DND-41 (cell line): ENCODE results near the gene KBTBD4.

Source experiments
- ATAC-seq: fragments of 200-7000 bp; cut with Tn5 transposase; 3 replicates; pipeline ENCODE4 v1.9.1; 2021; ENCODE audit warnings: low read depth; ENCODE audit not compliant: insufficient read depth
- DNase-seq: peaks from one replicate; pipeline ENCODE4 v3.0.0-alpha.2; 2020
- H2AFZ ChIP-seq: 2 replicates; pipeline ENCODE4 v1.6.0; 2012; ENCODE audit warnings: low read depth, low read length
- H3K27ac ChIP-seq: 2 replicates; pipeline ENCODE4 v1.5.1; 2012; ENCODE audit warnings: low read length, inconsistent platforms
- H3K27me3 ChIP-seq: fragments of 200-600 bp; sonication (generic); 2 replicates; pipeline ENCODE4 v1.6.0; 2012; ENCODE audit warnings: low read length, mild to moderate bottlenecking, inconsistent platforms; ENCODE audit not compliant: insufficient read depth, poor library complexity
- H3K36me3 ChIP-seq: 2 replicates; pipeline ENCODE4 v1.5.1; 2012; ENCODE audit warnings: low read length, inconsistent platforms; ENCODE audit not compliant: insufficient read depth
- H3K4me1 ChIP-seq: 2 replicates; pipeline ENCODE4 v1.5.1; 2012; ENCODE audit warnings: mild to moderate bottlenecking, low read length; ENCODE audit not compliant: insufficient read depth
- H3K4me2 ChIP-seq: 2 replicates; pipeline ENCODE4 v1.6.0; 2012; ENCODE audit warnings: mild to moderate bottlenecking, moderate library complexity, low read length, inconsistent platforms; ENCODE audit not compliant: insufficient read depth
- H3K4me3 ChIP-seq, 2 experiments: fragments of 200-600 bp in 1 of 2; shearing (Covaris generic) in 1 of 2; 2 replicates each; pipeline ENCODE4 v1.5.1; 2012 to 2016; ENCODE audit warnings: inconsistent platforms in 2 of 2, low read length in 2 of 2, mild to moderate bottlenecking in 2 of 2, low read depth in 1 of 2, moderate library complexity in 1 of 2
- H3K79me2 ChIP-seq: 2 replicates; pipeline ENCODE4 v1.6.0; 2012; ENCODE audit warnings: low read length, inconsistent platforms; ENCODE audit not compliant: insufficient read depth
- H3K9ac ChIP-seq: 2 replicates; pipeline ENCODE4 v1.6.0; 2012; ENCODE audit warnings: low read depth, mild to moderate bottlenecking, inconsistent platforms, low read length, moderate library complexity
- H3K9me3 ChIP-seq: 2 replicates; pipeline ENCODE4 v1.5.1; 2012; ENCODE audit warnings: low read length, moderate library complexity, mild to moderate bottlenecking, inconsistent platforms; ENCODE audit not compliant: insufficient read depth, severe bottlenecking
- H4K20me1 ChIP-seq: 2 replicates; pipeline ENCODE4 v1.6.0; 2012; ENCODE audit warnings: low read length; ENCODE audit not compliant: insufficient read depth
- CTCF ChIP-seq: IDR thresholded peaks from 2 replicates; pipeline ENCODE4 v1.5.1; 2012; ENCODE audit warnings: borderline replicate concordance, low read length, moderate library complexity, mild to moderate bottlenecking; ENCODE audit not compliant: poor library complexity, severe bottlenecking; ENCODE audit errors: extremely low read depth
- EZH2 ChIP-seq: IDR thresholded peaks from 3 replicates; pipeline ENCODE4 v1.6.1; 2012; ENCODE audit warnings: borderline replicate concordance, low read depth, mild to moderate bottlenecking, moderate library complexity, low read length, inconsistent platforms; ENCODE audit not compliant: severe bottlenecking

KBTBD4 gene

GRCh38 chr11:47589977-47590861, 11.4 kb upstream of the KBTBD4 start:
- no peaks in the 10 kb centered on the region for H3K4me1 ChIP-seq
- no peaks in the 10 kb centered on the region for H3K9me3 ChIP-seq
- no peaks in the 10 kb centered on the region for H3K27me3 ChIP-seq
- ATAC-seq = no peak
- H3K4me3 ChIP-seq = no peak overlapping the region
- H3K27ac ChIP-seq = no peak overlapping the region
- peaks cover 3% of the 10 kb centered on the region for H3K36me3 ChIP-seq
- no peaks in the 10 kb centered on the region for H3K79me2 ChIP-seq
- no peak overlapping the region for H3K9ac ChIP-seq
- no peak overlapping the region for H3K4me2 ChIP-seq
- H2AFZ ChIP-seq = no peak overlapping the region
- H4K20me1 ChIP-seq = no peaks in the 10 kb centered on the region
- no peak for TF ChIP-seq EZH2
- TF ChIP-seq CTCF = no peak
- no peak for DNase-seq

DNA sequence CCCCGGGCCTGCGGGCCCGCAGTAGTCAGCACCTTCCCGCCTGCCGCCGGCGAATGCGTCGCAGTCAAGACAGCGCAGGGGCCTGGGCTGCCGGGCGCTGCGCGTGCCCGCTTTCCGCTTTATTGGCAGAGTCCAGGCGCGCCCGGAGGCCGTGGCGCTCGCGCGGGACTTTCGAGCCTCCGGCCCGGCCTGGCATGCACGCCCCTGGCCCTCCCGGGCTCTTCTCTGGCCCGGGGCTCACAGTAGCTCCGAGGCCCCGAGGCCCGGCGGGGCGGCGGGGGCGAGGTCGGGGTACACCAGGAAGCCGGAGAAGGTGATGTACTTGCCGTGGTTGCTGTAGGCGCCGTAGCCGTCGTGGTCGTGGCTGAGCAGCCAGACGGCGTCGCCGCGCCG, 10.8 kb upstream of the KBTBD4 start:
- ATAC-seq (no peak), DNase-seq (no peak)
- no peaks in the 10 kb centered on the region for H3K27me3 ChIP-seq

GRCh38 chr11:47589118-47589517, 10.3 kb upstream of the KBTBD4 start:
- Histone ChIP-seq H3K36me3 (peaks cover 13% of the 10 kb centered on the region), H3K4me2 (no peak overlapping the region), H4K20me1 (no peaks in the 10 kb centered on the region), H3K9me3 (no peaks in the 10 kb centered on the region), H3K27ac (no peak overlapping the region), H3K27me3 (no peaks in the 10 kb centered on the region), H3K4me3 (no peak overlapping the region), H3K9ac (no peak overlapping the region), H3K4me1 (no peaks in the 10 kb centered on the region), H3K79me2 (no peaks in the 10 kb centered on the region), H2AFZ (no peak overlapping the region)
- ATAC-seq (no peak), DNase-seq (no peak)
- no peak for TF ChIP-seq CTCF
- TF ChIP-seq EZH2 = no peak

More for the DNA sequence above, 10.8 kb upstream of the KBTBD4 start:
- H3K4me3 ChIP-seq = no peak overlapping the region
- H3K4me2 ChIP-seq = no peak overlapping the region
- peaks cover 8% of the 10 kb centered on the region for H3K36me3 ChIP-seq
- H3K9ac ChIP-seq = no peak overlapping the region
- no peak overlapping the region for H2AFZ ChIP-seq
- no peaks in the 10 kb centered on the region for H4K20me1 ChIP-seq
- no peaks in the 10 kb centered on the region for H3K9me3 ChIP-seq
- TF ChIP-seq CTCF (no peak), EZH2 (no peak)
- no peak overlapping the region for H3K27ac ChIP-seq
- no peaks in the 10 kb centered on the region for H3K79me2 ChIP-seq
- H3K4me1 ChIP-seq = no peaks in the 10 kb centered on the region
